ENCODE measurements around the gene ITSN2. TPM values are rescaled to one million over a fixed set of nuclear protein-coding genes. Genes with fewer than 3 reads are reported as not detected.
"Not testable (repeated sequence)": the region's sequence is repeated elsewhere in the genome, so short reads cannot be mapped to it uniquely, and the experiment has no call there.

Gene ITSN2
- total RNA-seq, 2 experiments from 2014 or later: 46.2 to 46.9 TPM

DNA sequence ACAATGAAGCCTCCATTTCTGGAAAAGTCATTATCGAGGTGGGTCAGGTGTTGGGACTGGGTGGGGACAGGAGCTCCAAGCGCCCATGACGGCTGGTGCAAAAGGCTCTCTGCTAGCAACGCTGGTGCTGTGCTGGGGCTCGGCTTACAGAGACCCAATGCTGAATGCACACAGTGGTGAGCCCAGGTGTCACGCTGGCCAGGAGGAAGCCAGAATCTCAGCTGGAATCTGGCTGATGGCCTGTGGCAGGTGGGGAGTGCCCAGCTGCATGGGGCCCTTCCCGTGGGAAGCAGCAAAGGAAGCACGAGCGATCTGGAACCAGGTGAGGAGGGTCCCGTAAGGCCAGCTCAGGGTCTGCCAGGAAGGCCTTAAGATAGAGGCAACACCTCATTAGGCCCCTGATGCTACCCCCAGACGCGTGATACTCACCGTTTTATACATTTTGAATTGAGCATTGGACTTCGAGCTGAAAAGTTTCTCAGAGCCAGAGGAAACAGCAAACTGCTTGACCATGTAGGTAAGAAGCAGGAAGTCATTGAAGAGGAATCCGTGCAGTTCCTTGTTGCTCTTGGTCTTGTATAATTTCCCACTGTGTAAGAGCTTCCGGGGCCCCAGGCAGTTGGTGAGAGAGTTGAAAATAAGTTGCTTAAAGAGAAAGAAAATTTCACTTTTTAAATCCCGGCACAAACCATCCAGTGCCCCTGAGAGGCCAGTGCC, 150.8 kb downstream of the ITSN2 start:
- H3K4me3 Mint-ChIP-seq: no peak overlapping the region
- H3K36me3 Mint-ChIP-seq: peaks cover 4% of the 10 kb centered on the region
- H3K4me1 Mint-ChIP-seq: no peaks in the 10 kb centered on the region
- no peaks in the 10 kb centered on the region for H3K9me3 Mint-ChIP-seq
- H3K27ac Mint-ChIP-seq: no peak overlapping the region
- no peaks in the 10 kb centered on the region for H3K27me3 Mint-ChIP-seq
- no peak for DNase-seq

GRCh38 chr2:24208490-24208889, 151.8 kb downstream of the ITSN2 start:
- Mint-ChIP-seq H3K4me1 (no peaks in the 10 kb centered on the region), H3K36me3 (peaks cover 4% of the 10 kb centered on the region), H3K27ac (no peak overlapping the region), H3K27me3 (no peaks in the 10 kb centered on the region), H3K9me3 (no peaks in the 10 kb centered on the region), H3K4me3 (no peak overlapping the region)
- DNase-seq: no peak

- peaks cover 4% of the 10 kb centered on the region for H3K36me3 Mint-ChIP-seq
- no peak for DNase-seq
- H3K4me1 Mint-ChIP-seq: no peaks in the 10 kb centered on the region
- H3K9me3 Mint-ChIP-seq: no peaks in the 10 kb centered on the region
- no peak overlapping the region for H3K27ac Mint-ChIP-seq
- H3K27me3 Mint-ChIP-seq: no peaks in the 10 kb centered on the region
- H3K4me3 Mint-ChIP-seq: no peak overlapping the region
Measured at GRCh38 chr2:24207359-24207758, 153.0 kb downstream of the ITSN2 start.

GRCh38 chr2:24206714-24207113, 153.6 kb downstream of the ITSN2 start:
- Mint-ChIP-seq H3K9me3 (no peaks in the 10 kb centered on the region), H3K4me1 (no peaks in the 10 kb centered on the region), H3K27ac (no peak overlapping the region), H3K4me3 (no peak overlapping the region), H3K36me3 (peaks cover 4% of the 10 kb centered on the region), H3K27me3 (no peaks in the 10 kb centered on the region)
- DNase-seq: no peak

GRCh38 chr2:24206242-24206641, 154.1 kb downstream of the ITSN2 start:
- Mint-ChIP-seq H3K4me1 (no peaks in the 10 kb centered on the region), H3K36me3 (peaks cover 4% of the 10 kb centered on the region), H3K27me3 (no peaks in the 10 kb centered on the region), H3K9me3 (no peaks in the 10 kb centered on the region), H3K4me3 (no peak overlapping the region), H3K27ac (no peak overlapping the region)
- DNase-seq: no peak

DNA sequence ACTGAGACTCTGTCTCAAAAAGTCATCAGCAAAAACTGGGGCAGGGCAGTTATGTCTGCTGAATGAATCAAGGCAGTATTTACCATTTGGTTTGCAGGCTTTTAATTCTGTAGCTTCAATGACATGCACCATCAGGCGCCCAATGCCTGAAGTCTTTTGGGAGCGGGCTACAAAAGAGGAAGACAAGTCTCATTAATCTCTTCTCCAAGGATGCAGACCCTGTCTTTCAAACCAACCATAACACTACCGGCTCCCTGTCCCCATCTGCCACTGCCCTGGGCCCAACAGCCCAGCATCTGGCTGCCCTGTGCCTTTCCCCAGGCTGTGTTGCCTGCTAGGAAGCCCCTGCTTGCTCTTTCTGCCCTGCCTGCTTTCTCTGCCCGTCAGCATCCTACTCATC, 155.2 kb downstream of the ITSN2 start:
- no peaks in the 10 kb centered on the region for H3K27me3 Mint-ChIP-seq
- H3K4me1 Mint-ChIP-seq: no peaks in the 10 kb centered on the region
- H3K4me3 Mint-ChIP-seq: no peak overlapping the region
- DNase-seq: no peak
- H3K9me3 Mint-ChIP-seq: no peaks in the 10 kb centered on the region
- H3K27ac Mint-ChIP-seq: no peak overlapping the region
- peaks cover 6% of the 10 kb centered on the region for H3K36me3 Mint-ChIP-seq

DNA sequence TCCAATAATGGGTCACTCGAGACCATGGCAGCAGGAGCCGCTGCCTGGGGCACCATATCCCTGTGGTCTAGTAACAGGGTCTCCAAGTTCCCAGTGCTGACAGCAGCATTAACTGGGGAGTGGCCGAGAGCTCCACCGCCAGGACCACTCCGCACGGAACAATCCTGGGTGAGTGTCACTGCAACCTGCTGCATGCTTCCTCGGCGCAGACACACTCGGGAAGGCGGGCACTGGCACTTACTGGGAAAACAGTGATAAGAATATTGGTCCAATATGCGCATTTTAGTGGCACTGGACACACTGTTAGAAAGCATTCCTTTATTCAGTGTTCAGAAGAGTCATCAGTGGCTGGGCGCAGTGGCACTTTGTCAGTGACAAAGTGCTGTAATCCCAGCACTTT, 155.8 kb downstream of the ITSN2 start:
- no peaks in the 10 kb centered on the region for H3K4me1 Mint-ChIP-seq

DNA sequence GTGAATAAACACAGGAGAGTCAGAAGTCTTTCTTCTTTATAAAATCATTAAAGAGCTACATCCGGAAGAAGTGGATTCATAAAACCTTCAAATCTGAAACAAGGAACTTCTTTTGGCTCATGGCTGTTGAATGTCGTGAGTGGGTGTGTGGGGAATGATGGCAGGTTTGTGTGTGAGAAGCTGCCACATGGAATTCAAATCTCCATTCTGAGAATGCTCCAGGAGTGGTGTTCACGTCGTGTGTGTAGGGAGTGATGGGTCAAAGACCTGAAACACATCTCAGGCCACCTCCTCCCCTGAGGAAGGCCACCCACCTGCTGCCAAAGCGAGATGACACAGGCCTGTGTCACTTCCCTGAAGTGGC, 156.6 kb downstream of the ITSN2 start:
- H3K27me3 Mint-ChIP-seq: no peaks in the 10 kb centered on the region
- no peak for DNase-seq
- no peaks in the 10 kb centered on the region for H3K9me3 Mint-ChIP-seq
- no peak overlapping the region for H3K4me3 Mint-ChIP-seq
- H3K4me1 Mint-ChIP-seq: no peaks in the 10 kb centered on the region
- no peak overlapping the region for H3K27ac Mint-ChIP-seq
- peaks cover 10% of the 10 kb centered on the region for H3K36me3 Mint-ChIP-seq

More for the DNA sequence above, 155.8 kb downstream of the ITSN2 start:
- H3K4me3 Mint-ChIP-seq: no peak overlapping the region
- H3K27ac Mint-ChIP-seq: no peak overlapping the region
- no peaks in the 10 kb centered on the region for H3K9me3 Mint-ChIP-seq
- no peak for DNase-seq
- H3K27me3 Mint-ChIP-seq: no peaks in the 10 kb centered on the region
- H3K36me3 Mint-ChIP-seq: peaks cover 6% of the 10 kb centered on the region

DNA sequence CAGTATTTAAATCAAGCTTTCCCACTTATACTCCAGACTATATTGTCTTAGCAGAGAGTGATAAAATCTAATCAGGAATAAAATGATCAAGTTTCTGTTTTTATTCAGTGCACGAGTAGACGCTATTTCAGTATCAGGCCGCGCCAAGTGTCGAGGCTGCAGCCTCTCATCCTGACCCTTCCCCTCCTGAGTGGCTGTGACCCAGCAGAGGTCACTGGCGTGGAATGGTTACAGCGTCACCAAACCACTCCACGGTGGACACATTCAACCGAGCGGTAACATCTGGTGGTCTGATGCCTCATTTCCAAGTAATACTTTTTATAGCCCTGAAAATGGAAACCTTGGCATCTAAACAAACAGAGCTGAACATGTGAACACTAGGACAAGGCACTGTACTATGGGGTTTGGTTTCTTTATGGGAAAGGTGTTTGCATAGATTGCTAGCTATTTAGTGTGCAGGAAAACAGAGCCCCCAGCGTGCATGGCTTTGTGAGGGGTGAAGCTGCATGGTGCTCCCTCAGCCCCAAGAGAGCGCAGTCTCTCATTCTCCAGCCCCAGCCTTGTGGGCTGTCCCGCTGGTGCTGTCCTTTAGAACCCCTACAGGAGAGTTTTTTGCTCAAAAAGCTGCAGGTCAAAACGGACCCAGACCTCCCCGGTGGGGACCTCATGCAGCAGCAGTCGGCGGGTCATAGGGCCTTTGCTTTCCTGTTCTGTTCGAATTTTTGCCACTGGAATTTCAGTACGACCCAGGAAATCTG, 157.1 kb downstream of the ITSN2 start:
- H3K9me3 Mint-ChIP-seq: no peaks in the 10 kb centered on the region
- no peak for DNase-seq
- H3K4me3 Mint-ChIP-seq: no peak overlapping the region
- peaks cover 7% of the 10 kb centered on the region for H3K36me3 Mint-ChIP-seq
- no peaks in the 10 kb centered on the region for H3K4me1 Mint-ChIP-seq
- no peaks in the 10 kb centered on the region for H3K27me3 Mint-ChIP-seq
- H3K27ac Mint-ChIP-seq: no peak overlapping the region

DNA sequence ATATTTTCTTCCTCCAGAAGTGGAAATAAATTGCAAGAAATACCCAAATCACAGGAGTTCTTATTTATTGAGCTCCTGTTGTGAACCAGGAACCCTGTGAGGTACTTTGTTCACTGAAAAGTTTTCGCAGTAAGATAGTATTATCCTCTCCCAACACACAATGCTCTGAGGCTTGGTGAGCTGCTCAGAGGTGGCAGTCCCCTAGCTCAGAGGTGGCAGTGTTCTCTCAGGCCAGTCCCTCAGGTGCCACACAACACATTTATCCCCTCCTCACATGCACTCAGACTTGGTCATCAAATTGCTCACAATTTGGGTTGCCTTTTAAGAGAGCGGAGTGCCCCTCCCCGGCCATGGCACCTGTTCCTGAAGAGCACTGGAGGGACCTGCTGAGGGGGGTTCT, 159.5 kb downstream of the ITSN2 start:
- Mint-ChIP-seq H3K27ac (no peak overlapping the region), H3K4me1 (no peaks in the 10 kb centered on the region), H3K36me3 (peaks cover 6% of the 10 kb centered on the region), H3K9me3 (peaks cover 10% of the 10 kb centered on the region), H3K4me3 (no peak overlapping the region), H3K27me3 (no peaks in the 10 kb centered on the region)
- DNase-seq: no peak

DNA sequence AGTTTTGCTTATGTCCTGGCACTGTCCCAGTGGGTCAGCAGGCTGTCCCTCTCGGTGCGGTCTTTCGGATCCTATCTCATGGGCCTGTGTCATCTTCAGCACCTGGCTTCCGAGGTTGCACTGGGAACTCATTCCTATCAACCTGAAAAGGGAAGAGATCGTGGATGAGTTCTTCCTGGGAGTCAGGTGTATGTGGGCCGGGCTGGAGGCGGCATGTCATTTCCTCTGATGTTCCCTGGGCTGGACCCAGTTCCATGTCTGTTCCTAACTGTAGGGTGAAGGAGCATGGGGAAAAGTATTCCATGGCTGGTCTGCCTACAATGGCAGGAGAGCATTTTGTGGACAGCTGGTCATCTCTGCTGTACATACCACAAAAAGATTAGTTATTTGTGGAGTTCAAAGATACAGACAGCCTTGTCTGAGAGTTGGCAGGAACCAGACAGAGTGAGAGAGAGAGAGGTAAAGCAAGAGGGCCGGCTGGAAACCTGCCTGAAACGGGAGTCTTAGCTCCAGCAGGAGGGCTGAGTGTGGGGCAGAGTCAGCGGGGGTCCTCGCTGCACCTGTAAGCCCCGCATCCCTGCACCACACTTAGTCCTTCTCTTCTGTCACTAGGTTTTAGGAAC, 160.3 kb downstream of the ITSN2 start:
- Mint-ChIP-seq H3K4me3 (no peak overlapping the region), H3K9me3 (peaks cover 10% of the 10 kb centered on the region), H3K36me3 (peaks cover 6% of the 10 kb centered on the region), H3K4me1 (no peaks in the 10 kb centered on the region), H3K27ac (no peak overlapping the region), H3K27me3 (no peaks in the 10 kb centered on the region)
- DNase-seq: no peak

DNA sequence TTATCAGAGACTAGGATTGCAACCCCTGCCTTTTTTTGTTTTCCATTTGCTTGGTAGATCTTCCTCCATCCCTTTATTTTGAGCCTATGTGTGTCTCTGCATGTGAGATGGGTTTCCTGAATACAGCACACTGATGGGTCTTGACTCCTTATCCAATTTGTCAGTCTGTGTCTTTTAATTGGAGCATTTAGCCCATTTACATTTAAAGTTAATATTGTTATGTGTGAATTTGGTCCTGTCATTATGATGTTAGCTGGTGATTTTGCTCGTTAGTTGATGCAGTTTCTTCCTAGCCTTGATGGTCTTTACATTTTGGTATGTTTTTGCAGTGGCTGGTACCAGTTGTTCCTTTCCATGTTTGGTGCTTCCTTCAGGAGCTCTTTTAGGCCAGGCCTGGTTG, 163.1 kb downstream of the ITSN2 start:
- H3K27me3 Mint-ChIP-seq, H3K27ac Mint-ChIP-seq, DNase-seq, H3K4me3 Mint-ChIP-seq, H3K36me3 Mint-ChIP-seq, H3K4me1 Mint-ChIP-seq: not testable (repeated sequence)
- H3K9me3 Mint-ChIP-seq: peaks cover 10% of the 10 kb centered on the region

DNA sequence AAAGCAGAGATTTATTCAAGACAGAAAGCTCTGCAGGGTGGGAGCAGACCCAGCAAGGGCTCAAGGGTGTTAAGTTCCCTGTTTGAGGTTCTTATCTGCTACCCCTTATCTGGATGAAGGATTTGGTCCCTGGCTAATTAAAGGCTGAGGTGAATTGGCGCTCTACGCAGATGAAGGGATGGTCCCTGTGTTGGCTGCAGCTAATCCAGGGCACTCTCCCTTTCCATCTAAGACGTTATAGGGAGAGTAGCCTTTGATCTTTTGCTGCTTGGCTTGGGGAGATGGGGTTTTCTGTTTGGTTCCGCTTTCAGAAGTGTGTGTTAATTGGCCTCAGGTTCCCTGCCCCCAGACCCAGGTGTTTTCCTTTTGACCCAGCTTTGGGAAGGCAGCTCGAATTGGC, 168.5 kb downstream of the ITSN2 start:
- H3K27ac Mint-ChIP-seq: no peak overlapping the region
- H3K27me3 Mint-ChIP-seq: no peaks in the 10 kb centered on the region
- no peaks in the 10 kb centered on the region for H3K36me3 Mint-ChIP-seq
- no peak for DNase-seq
- H3K4me3 Mint-ChIP-seq: no peak overlapping the region
- no peaks in the 10 kb centered on the region for H3K4me1 Mint-ChIP-seq
- peaks cover 12% of the 10 kb centered on the region for H3K9me3 Mint-ChIP-seq

DNA sequence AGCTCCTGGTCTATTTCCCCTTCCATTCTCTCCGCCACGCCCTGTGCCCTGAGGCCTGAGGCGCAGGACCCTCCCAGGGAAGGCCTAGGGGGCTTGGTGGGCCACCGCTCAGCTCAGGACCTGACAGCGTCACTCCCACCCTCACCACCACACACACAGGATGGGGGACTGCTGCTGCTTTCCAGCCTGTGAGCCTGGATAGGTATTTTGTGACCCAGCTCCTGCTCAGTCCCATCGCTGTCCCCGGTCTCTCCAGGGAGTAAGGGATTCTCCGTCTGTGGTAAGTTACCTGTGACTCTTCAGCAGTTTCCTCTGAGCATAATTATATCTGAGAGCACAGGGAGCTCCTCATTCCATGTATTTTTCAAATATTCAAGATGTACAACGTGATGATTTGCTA, 169.2 kb downstream of the ITSN2 start:
- Mint-ChIP-seq H3K9me3 (peaks cover 6% of the 10 kb centered on the region), H3K4me3 (no peak overlapping the region), H3K27me3 (no peaks in the 10 kb centered on the region), H3K4me1 (no peaks in the 10 kb centered on the region), H3K27ac (no peak overlapping the region), H3K36me3 (no peaks in the 10 kb centered on the region)
- DNase-seq: no peak

- H3K9me3 Mint-ChIP-seq: peaks cover 6% of the 10 kb centered on the region
- no peak overlapping the region for H3K4me3 Mint-ChIP-seq
- no peaks in the 10 kb centered on the region for H3K27me3 Mint-ChIP-seq
- no peak overlapping the region for H3K27ac Mint-ChIP-seq
- H3K36me3 Mint-ChIP-seq: no peaks in the 10 kb centered on the region
- DNase-seq: no peak
- no peaks in the 10 kb centered on the region for H3K4me1 Mint-ChIP-seq
Measured at GRCh38 chr2:24190503-24190902, 169.8 kb downstream of the ITSN2 start.

- H3K9me3 Mint-ChIP-seq: peaks cover 6% of the 10 kb centered on the region
- no peak overlapping the region for H3K27ac Mint-ChIP-seq
- DNase-seq: no peak
- no peaks in the 10 kb centered on the region for H3K4me1 Mint-ChIP-seq
- no peaks in the 10 kb centered on the region for H3K27me3 Mint-ChIP-seq
- H3K4me3 Mint-ChIP-seq: no peak overlapping the region
- no peaks in the 10 kb centered on the region for H3K36me3 Mint-ChIP-seq
Measured at GRCh38 chr2:24189551-24189950, 170.8 kb downstream of the ITSN2 start.

Data from activated naive CD8-positive, alpha-beta T cell treated with anti-CD3 and anti-CD28 coated beads for 36 hours (primary cell).